CD4-positive, alpha-beta T cell treated with Interleukin-10 for 1 hour (primary cell): Measurements from ENCODE around the gene VSIG10L.

Source experiments
- DNase-seq: peaks from one replicate; pipeline ENCODE4 v3.0.0-alpha.2; 2020

Gene VSIG10L

GRCh38 chr19:51365211-51365964 lies 23.4 kb upstream of the VSIG10L start:
- DNase-seq = peak; percentile 35

- no peak for DNase-seq
Measured at GRCh38 chr19:51364200-51365106, 22.5 kb upstream of the VSIG10L start.

GRCh38 chr19:51361239-51361638 lies 19.3 kb upstream of the VSIG10L start:
- DNase-seq = no peak

- DNase-seq = no peak
Measured at GRCh38 chr19:51359294-51359693, 17.4 kb upstream of the VSIG10L start.

GRCh38 chr19:51357952-51358351 lies 16.0 kb upstream of the VSIG10L start:
- no peak for DNase-seq

- no peak for DNase-seq
Measured at GRCh38 chr19:51356159-51356801, 14.3 kb upstream of the VSIG10L start.

- peak; percentile 40 for DNase-seq
Measured at GRCh38 chr19:51354742-51355148, 12.8 kb upstream of the VSIG10L start.

- DNase-seq = no peak
Measured at GRCh38 chr19:51354103-51354741, 12.3 kb upstream of the VSIG10L start.

GRCh38 chr19:51352783-51353360 lies 10.9 kb upstream of the VSIG10L start:
- no peak for DNase-seq

- DNase-seq = no peak
Measured at GRCh38 chr19:51351266-51351990, 9.5 kb upstream of the VSIG10L start.

- DNase-seq = no peak
Measured at GRCh38 chr19:51347209-51347928, 5.4 kb upstream of the VSIG10L start.

- DNase-seq = no peak
Measured at GRCh38 chr19:51346742-51347141, 4.8 kb upstream of the VSIG10L start.

GRCh38 chr19:51345076-51345620 lies 3.2 kb upstream of the VSIG10L start:
- DNase-seq = no peak

- DNase-seq = no peak
Measured at GRCh38 chr19:51342631-51343569, 961 bp upstream of the VSIG10L start.

GRCh38 chr19:51341066-51341465 lies 873 bp downstream of the VSIG10L start:
- no peak for DNase-seq

GRCh38 chr19:51339687-51340656 lies 2.0 kb downstream of the VSIG10L start:
- peak; percentile 93 for DNase-seq

GRCh38 chr19:51339313-51339686 lies 2.6 kb downstream of the VSIG10L start:
- DNase-seq = no peak

- peak; percentile 85 for DNase-seq
Measured at GRCh38 chr19:51338563-51339312, 3.2 kb downstream of the VSIG10L start.
